ENCODE results near the gene MEIS2.

- TF ChIP-seq CTCF (IDR thresholded peaks at IDR 0.05): no peak
- TF ChIP-seq EP300 (IDR thresholded peaks at IDR 0.05): no peak
- TF ChIP-seq POLR2A (IDR thresholded peaks at IDR 0.05): no peak
- no peak for TF ChIP-seq POLR2AphosphoS5 (IDR thresholded peaks at IDR 0.05)
Observed at GRCh38 chr15:36994790-36995189, 105.6 kb downstream of the MEIS2 start.
